GM21786 (cell line): ENCODE measurements around the gene KIF9.
"Not testable (repeated sequence)": the region's sequence is repeated elsewhere in the genome, so short reads cannot be mapped to it uniquely, and the experiment has no call there.

Experiments used
- ATAC-seq: cut with Tn5 transposase; IDR thresholded peaks from one replicate; pipeline ENCODE4 v1.9.1; 2021; ENCODE audit not compliant: unreplicated experiment

The KIF9 gene

GRCh38 chr3:47282424-47283192 is at the start of gene KIF9, which contains the start of gene KLHL18:
TSS of gene KIF9 (minus strand) at chr3:47282799. CDS start at chr3:47277374, 5,425 bp downstream.
TSS of gene KLHL18 (plus strand) at chr3:47282944. CDS start at chr3:47282966, 22 bp downstream.
- ATAC-seq = peak; percentile 73

- ATAC-seq = no peak
These were observed 41.8 kb upstream of the KIF9 start for GRCh38 chr3:47324278-47324865.

- no peak for ATAC-seq
These were observed 41.1 kb upstream of the KIF9 start for GRCh38 chr3:47323431-47324277.

GRCh38 chr3:47319956-47320355 is 37.4 kb upstream of the KIF9 start:
- no peak for ATAC-seq

GRCh38 chr3:47318916-47319315 is 36.3 kb upstream of the KIF9 start:
- no peak for ATAC-seq

- ATAC-seq = not testable (repeated sequence)
These were observed 33.6 kb upstream of the KIF9 start for GRCh38 chr3:47316151-47316550.

- ATAC-seq = no peak
These were observed 32.6 kb upstream of the KIF9 start for GRCh38 chr3:47315069-47315647.

GRCh38 chr3:47314056-47314764 is 31.6 kb upstream of the KIF9 start:
- ATAC-seq = no peak

GRCh38 chr3:47313341-47314055 is 30.9 kb upstream of the KIF9 start:
- ATAC-seq = no peak

GRCh38 chr3:47310391-47310790 is 27.8 kb upstream of the KIF9 start:
- no peak for ATAC-seq

GRCh38 chr3:47309231-47309630 is 26.6 kb upstream of the KIF9 start:
- ATAC-seq = not testable (repeated sequence)

- no peak for ATAC-seq
These were observed 23.4 kb upstream of the KIF9 start for GRCh38 chr3:47306022-47306421.

- ATAC-seq = no peak
These were observed 18.9 kb upstream of the KIF9 start for GRCh38 chr3:47301456-47301855.

- ATAC-seq = no peak
These were observed 17.1 kb upstream of the KIF9 start for GRCh38 chr3:47299381-47300318.

- no peak for ATAC-seq
These were observed 15.8 kb upstream of the KIF9 start for GRCh38 chr3:47298439-47298838.

- no peak for ATAC-seq
These were observed 14.1 kb upstream of the KIF9 start for GRCh38 chr3:47296562-47297302.

GRCh38 chr3:47295976-47296375 is 13.4 kb upstream of the KIF9 start:
- ATAC-seq = no peak

GRCh38 chr3:47295322-47295721 is 12.7 kb upstream of the KIF9 start:
- ATAC-seq = no peak
